Stimulated activated CD8-positive, alpha-beta memory T cell treated with anti-CD3 and anti-CD28 coated beads, Interleukin-2, amount 100 ng/mL, for 48 hours (primary cell): ENCODE data around the gene FER.
A peak's percentile ranks its signal among the peaks of the same experiment; 100 is the strongest.
"Not testable (repeated sequence)": the region's sequence is repeated elsewhere in the genome, so short reads cannot be mapped to it uniquely, and the experiment has no call there.

Source experiments
- DNase-seq, 2 donors: peaks; one replicate each; pipeline ENCODE4 v3.0.0-alpha.2; 2020; ENCODE audit warnings: low read depth in 2 of 2

The FER gene

GRCh38 chr5:108747774-108748400, at the start of gene FER:
TSS of gene FER (plus strand) at chr5:108747897. CDS start at chr5:108798183, 50,286 bp downstream.
- DNase-seq = peak in 1 of 2 donors; percentile 8

GRCh38 chr5:108700388-108700787, 47.3 kb upstream of the FER start:
- DNase-seq = not testable (repeated sequence)

GRCh38 chr5:108700930-108701329, 46.8 kb upstream of the FER start:
- no peak for DNase-seq

GRCh38 chr5:108702546-108702945, 45.2 kb upstream of the FER start:
- no peak for DNase-seq

- no peak for DNase-seq
Observed at GRCh38 chr5:108703313-108703712, 44.4 kb upstream of the FER start.

GRCh38 chr5:108707141-108707540, 40.6 kb upstream of the FER start:
- DNase-seq = no peak

- DNase-seq = no peak
Observed at GRCh38 chr5:108711898-108712297, 35.8 kb upstream of the FER start.

- DNase-seq = no peak
Observed at GRCh38 chr5:108715408-108715807, 32.3 kb upstream of the FER start.

GRCh38 chr5:108720391-108720790, 27.3 kb upstream of the FER start:
- DNase-seq = no peak

GRCh38 chr5:108726446-108727235, 21.1 kb upstream of the FER start:
- DNase-seq = no peak

GRCh38 chr5:108727236-108727650, 20.5 kb upstream of the FER start:
- DNase-seq = no peak

- DNase-seq = peak; percentile 27 to 29
Observed at GRCh38 chr5:108727651-108728565, 19.8 kb upstream of the FER start.

GRCh38 chr5:108728566-108729241, 19.0 kb upstream of the FER start:
- peak; percentile 20 to 35 for DNase-seq

- no peak for DNase-seq
Observed at GRCh38 chr5:108729242-108729615, 18.5 kb upstream of the FER start.

GRCh38 chr5:108730617-108731340, 16.9 kb upstream of the FER start:
- no peak for DNase-seq

GRCh38 chr5:108735790-108736189, 11.9 kb upstream of the FER start:
- DNase-seq = no peak

- no peak for DNase-seq
Observed at GRCh38 chr5:108736855-108737254, 10.8 kb upstream of the FER start.

GRCh38 chr5:108739376-108739775, 8.3 kb upstream of the FER start:
- DNase-seq = no peak

GRCh38 chr5:108739906-108740305, 7.8 kb upstream of the FER start:
- no peak for DNase-seq

GRCh38 chr5:108743319-108743718, 4.4 kb upstream of the FER start:
- no peak for DNase-seq

GRCh38 chr5:108743846-108744245, 3.9 kb upstream of the FER start:
- DNase-seq = no peak
